ENCODE measurements around the gene ANKMY1. TPM values are rescaled to one million over a fixed set of nuclear protein-coding genes. Genes with fewer than 3 reads are reported as not detected.

Gene ANKMY1
- total and polyA plus RNA-seq, 4 donors = 9.3 to 34.8 (median 14.8) TPM

- TF ChIP-seq CTCF (IDR thresholded peaks at IDR 0.05; ENCODE audit: control extremely low read depth, extremely low read depth) = no peak
- peaks cover 0 to 5% (median 0%) of the 10 kb centered on the region in 4 donors for H3K36me3 ChIP-seq (ENCODE audit: control insufficient read depth in 4 of 4, insufficient read depth in 4 of 4, low read length in 4 of 4)
- no peaks in the 10 kb centered on the region for H3K27me3 ChIP-seq (ENCODE audit: control insufficient read depth in 3 of 3, insufficient read depth in 3 of 3, low read length in 2 of 3)
- H3K4me3 ChIP-seq = no peak overlapping the region
- no peak overlapping the region for H3K9ac ChIP-seq (ENCODE audit: insufficient read depth in 1 of 2, low read length in 2 of 2)
- peaks cover 0 to 1% (median 0%) of the 10 kb centered on the region in 5 donors for H3K4me1 ChIP-seq (ENCODE audit: control insufficient read depth in 5 of 5, insufficient read depth in 5 of 5, low read length in 5 of 5)
- DNase-seq = no peak
- WGBS, 2 donors = 89 to 93% methylated on average over 17 of the region's 17 CpGs
- no peak for ATAC-seq (ENCODE audit: insufficient read depth, low FRiP score)
- H3K27ac ChIP-seq (ENCODE audit: low read depth in 1 of 2, low read length in 1 of 2) = no peak overlapping the region
- H3K9me3 ChIP-seq (ENCODE audit: control insufficient read depth in 4 of 4, insufficient read depth in 3 of 4, low read length in 3 of 4) = no peaks in the 10 kb centered on the region
Measured at GRCh38 chr2:240506406-240507059, 51.3 kb downstream of the ANKMY1 start.

GRCh38 chr2:240505910-240506309 lies 51.9 kb downstream of the ANKMY1 start:
- H3K4me3 ChIP-seq = no peak overlapping the region
- WGBS, 2 donors = 83 to 93% methylated on average over 14 of the region's 14 CpGs
- no peak for ATAC-seq (ENCODE audit: insufficient read depth, low FRiP score)

GRCh38 chr2:240503848-240504247 lies 53.9 kb downstream of the ANKMY1 start:
- Histone ChIP-seq H3K27ac (ENCODE audit: low read depth in 1 of 2, low read length in 1 of 2) (no peak overlapping the region), H3K36me3 (ENCODE audit: control insufficient read depth in 4 of 4, insufficient read depth in 4 of 4, low read length in 4 of 4) (peaks cover 0 to 12% (median 0%) of the 10 kb centered on the region in 4 donors), H3K9me3 (ENCODE audit: control insufficient read depth in 4 of 4, insufficient read depth in 3 of 4, low read length in 3 of 4) (no peaks in the 10 kb centered on the region), H3K9ac (ENCODE audit: insufficient read depth in 1 of 2, low read length in 2 of 2) (no peak overlapping the region), H3K27me3 (ENCODE audit: control insufficient read depth in 3 of 3, insufficient read depth in 3 of 3, low read length in 2 of 3) (no peaks in the 10 kb centered on the region), H3K4me3 (no peak overlapping the region), H3K4me1 (ENCODE audit: control insufficient read depth in 5 of 5, insufficient read depth in 5 of 5, low read length in 5 of 5) (no peaks in the 10 kb centered on the region)
- ATAC-seq (ENCODE audit: insufficient read depth, low FRiP score) (no peak), DNase-seq (no peak)
- WGBS, 2 donors = 94 to 98% methylated on average over 7 of the region's 7 CpGs
- no peak for TF ChIP-seq CTCF (IDR thresholded peaks at IDR 0.05; ENCODE audit: control extremely low read depth, extremely low read depth)

More at GRCh38 chr2:240505910-240506309, 51.9 kb downstream of the ANKMY1 start:
- Histone ChIP-seq H3K9ac (ENCODE audit: insufficient read depth in 1 of 2, low read length in 2 of 2) (no peak overlapping the region), H3K36me3 (ENCODE audit: control insufficient read depth in 4 of 4, insufficient read depth in 4 of 4, low read length in 4 of 4) (peaks cover 0 to 2% (median 0%) of the 10 kb centered on the region in 4 donors), H3K27ac (ENCODE audit: low read depth in 1 of 2, low read length in 1 of 2) (no peak overlapping the region), H3K4me1 (ENCODE audit: control insufficient read depth in 5 of 5, insufficient read depth in 5 of 5, low read length in 5 of 5) (peaks cover 0 to 1% (median 0%) of the 10 kb centered on the region in 5 donors), H3K27me3 (ENCODE audit: control insufficient read depth in 3 of 3, insufficient read depth in 3 of 3, low read length in 2 of 3) (no peaks in the 10 kb centered on the region), H3K9me3 (ENCODE audit: control insufficient read depth in 4 of 4, insufficient read depth in 3 of 4, low read length in 3 of 4) (no peaks in the 10 kb centered on the region)
- no peak for DNase-seq
- TF ChIP-seq CTCF (IDR thresholded peaks at IDR 0.05; ENCODE audit: control extremely low read depth, extremely low read depth) = no peak
